GM12878 (cell line): Measurements from ENCODE around the gene SVOP. TPM values are rescaled to one million over a fixed set of nuclear protein-coding genes. Genes with fewer than 3 reads are reported as not detected.

Experiments
- ATAC-seq: fragments of 200-7000 bp; cut with Tn5 transposase; 3 replicates; pipeline ENCODE4 v1.9.1; 2020; ENCODE audit warnings: mild to moderate bottlenecking, moderate library complexity
- BruUV-seq: library from RNA; stranded (reverse); fragments of 400-500 nt; replicated peaks from 2 replicates; lab custom pipeline; 2021; lab: Mats Ljungman, UMichigan
- CTCF ChIA-PET: fragments of 300-600 bp; sonication (Branson Sonifier 250); formaldehyde crosslinking; extraction: SDS; loops from one replicate; lab custom pipeline; 2021; ENCODE audit warnings: inconsistent platforms; lab: Yijun Ruan, JAX
- POLR2A ChIA-PET: fragments of 350-600 bp; formaldehyde crosslinking; extraction: SDS; loops from one replicate; lab custom pipeline; 2021; ENCODE audit warnings: inconsistent platforms; lab: Charles Lee
- RAD21 ChIA-PET: fragments of 300-600 bp; sonication (Branson Sonifier 250); formaldehyde crosslinking; loops from one replicate; lab custom pipeline; 2023; ENCODE audit warnings: antibody characterized with exemption; ENCODE audit not compliant: unreplicated experiment; lab: Charles Lee
- SMC1A ChIA-PET: fragments of 300-600 bp; sonication (Branson Sonifier 250); formaldehyde crosslinking; loops from one replicate; lab custom pipeline; 2023; ENCODE audit not compliant: unreplicated experiment, uncharacterized antibody; lab: Charles Lee
- DNase-seq: peaks from one replicate; pipeline ENCODE4 v3.0.0-alpha.2; 2011; ENCODE audit warnings: low read depth, low spot score
- FAIRE-seq: peaks from 3 replicates; lab custom pipeline; 2011; peaks lifted over from hg19 to GRCh38; lab: Jason Lieb, UNC
- H2AFZ ChIP-seq: 2 replicates; pipeline ENCODE4 v1.6.0; 2011; ENCODE audit warnings: low read depth, low read length, control low read depth; ENCODE audit not compliant: control insufficient read depth
- H3K27ac ChIP-seq: 2 replicates; pipeline ENCODE4 v1.5.1; 2011; ENCODE audit warnings: control low read depth; ENCODE audit not compliant: control insufficient read depth, insufficient read depth
- H3K27me3 ChIP-seq, 2 experiments: replicated peaks in 1 of 2; 2 replicates each; pipeline versions ENCODE4 v1.6.0 to v1.6.1; 2011; ENCODE audit warnings: low read length in 1 of 2; ENCODE audit not compliant: control insufficient read depth in 2 of 2, insufficient read depth in 2 of 2
- H3K36me3 ChIP-seq, 2 experiments: 2 replicates each; pipeline ENCODE4 v1.5.1; 2011; ENCODE audit warnings: low read length in 1 of 2; ENCODE audit not compliant: control insufficient read depth in 2 of 2, insufficient read depth in 2 of 2
- H3K4me1 ChIP-seq: 2 replicates; pipeline ENCODE4 v1.6.1; 2011; ENCODE audit warnings: mild to moderate bottlenecking, low read length, moderate library complexity, mixed read lengths; ENCODE audit not compliant: control insufficient read depth, insufficient read depth
- H3K4me2 ChIP-seq: 2 replicates; pipeline ENCODE4 v1.6.0; 2011; ENCODE audit warnings: control low read depth; ENCODE audit not compliant: control insufficient read depth, insufficient read depth
- H3K4me3 ChIP-seq: fragments of 200-600 bp; sonication (generic); 2 replicates; pipeline ENCODE4 v1.5.1; 2016
- H3K79me2 ChIP-seq: 2 replicates; pipeline ENCODE4 v1.6.0; 2011; ENCODE audit warnings: low read length; ENCODE audit not compliant: control insufficient read depth, insufficient read depth
- H3K9ac ChIP-seq: 2 replicates; pipeline ENCODE4 v1.8.0; 2011; ENCODE audit warnings: low read length, control low read depth, mixed read lengths; ENCODE audit not compliant: control insufficient read depth, insufficient read depth
- H3K9me3 ChIP-seq: replicated peaks from 3 replicates; pipeline ENCODE4 v1.5.1; 2011; ENCODE audit warnings: mild to moderate bottlenecking, low read length; ENCODE audit not compliant: control insufficient read depth, insufficient read depth
- H4K20me1 ChIP-seq: 2 replicates; pipeline ENCODE4 v1.6.0; 2011; ENCODE audit not compliant: control insufficient read depth, insufficient read depth
- ASH2L ChIP-seq: fragments of 300-600, 200-600 bp; sonication (generic); IDR thresholded peaks from 2 replicates; pipeline ENCODE4 v1.6.1; 2017; ENCODE audit warnings: low read depth, mild to moderate bottlenecking, borderline replicate concordance
- BHLHE40 ChIP-seq, 2 experiments: fragments of 450-650 bp in 1 of 2; IDR thresholded peaks; 2 replicates each; pipeline ENCODE4 v1.6.1; 2011 to 2017; ENCODE audit warnings: low read depth in 2 of 2, borderline replicate concordance in 1 of 2, improper control_type of control experiment in 1 of 2, low read length in 1 of 2, mild to moderate bottlenecking in 1 of 2
- CBX5 ChIP-seq: sonication (generic); IDR thresholded peaks from 2 replicates; pipeline ENCODE4 v1.6.1; 2016; ENCODE audit warnings: low read depth, moderate library complexity, mild to moderate bottlenecking, inconsistent platforms
- NBN ChIP-seq: fragments of 450-650 bp; IDR thresholded peaks from 2 replicates; pipeline ENCODE4 v1.6.1; 2016
- NFXL1 ChIP-seq: fragments of 450-650 bp; IDR thresholded peaks from 2 replicates; pipeline ENCODE4 v1.6.1; 2017; ENCODE audit warnings: antibody characterized with exemption, mild to moderate bottlenecking, borderline replicate concordance
- NR2C1 ChIP-seq: fragments of 450-650 bp; IDR thresholded peaks from 2 replicates; pipeline ENCODE4 v1.6.1; 2017; ENCODE audit warnings: antibody characterized with exemption, mild to moderate bottlenecking, moderate library complexity
- NR2F1 ChIP-seq: fragments of 450-650 bp; conservative IDR thresholded peaks from 2 replicates; pipeline ENCODE4 v1.6.1; 2017; ENCODE audit warnings: mild to moderate bottlenecking
- POLR2AphosphoS2 ChIP-seq: IDR thresholded peaks from 2 replicates; pipeline ENCODE4 v1.6.1; 2011; ENCODE audit warnings: low read depth, mild to moderate bottlenecking, low read length, improper control_type of control experiment, moderate library complexity
- TAF1 ChIP-seq: IDR thresholded peaks from 2 replicates; pipeline ENCODE4 v1.6.1; 2011; ENCODE audit warnings: mild to moderate bottlenecking, low read depth, low read length, borderline replicate concordance
- YY1 ChIP-seq: IDR thresholded peaks from 2 replicates; pipeline ENCODE4 v1.6.1; 2011; ENCODE audit warnings: low read depth, mild to moderate bottlenecking, low read length
- ZNF592 ChIP-seq: fragments of 450-650 bp; IDR thresholded peaks from 2 replicates; pipeline ENCODE4 v1.6.1; 2017; ENCODE audit warnings: mild to moderate bottlenecking, moderate library complexity
- WGBS: methylation state at CpG from one replicate; pipeline ENCODE4 v1.1.6; 2016; ENCODE audit warnings: low lambda C conversion rate; ENCODE audit not compliant: insufficient replicate concordance, insufficient coverage; ENCODE audit errors: missing lambda C conversion rate; 5-methylcytosine and 5-hydroxymethylcytosine counted together
- in situ Hi-C: fragments of 300-500 bp; cut with MboI; formaldehyde crosslinking; loops from 9 replicates; pipeline ENCODE4 v1.14.3; 2018; ENCODE audit warnings: mixed read lengths
- intact Hi-C: fragments of 100-400 bp; cut with micrococcal nuclease; formaldehyde crosslinking; loops from one replicate; pipeline ENCODE4 v1.14.2; 2022; ENCODE audit not compliant: unreplicated experiment
- polyA plus RNA-seq, 11 experiments: library from polyadenylated mRNA; depleted of rRNA in 4 of 11; unstranded in 6 of 11; stranded (reverse) in 5 of 11; fragments of >200 nt; fragmentation: Nextera tagmentation in 4 of 11; fragmentation: Illumina TruSeq in 1 of 11; extraction: Ambion mirVana in 4 of 11; extraction: Trizol in 1 of 11; gene quantifications; 1 replicate in 1 of 11; 2 replicates in 10 of 11; pipeline versions ENCODE4 v1.2.1 to v1.2.3, GENCODE V29; 2011 to 2016; ENCODE audit warnings: inconsistent platforms in 2 of 11, missing spikeins in 2 of 11, low read depth in 1 of 11
- total RNA-seq, 4 experiments: library from RNA; depleted of rRNA in 3 of 4; stranded (reverse); fragments of >200 nt in 3 of 4; fragmentation: Illumina TruSeq in 1 of 4; extraction: Trizol in 1 of 4; gene quantifications; 2 replicates each; pipeline versions ENCODE4 v1.2.1 to v1.2.3, GENCODE V29; 2013 to 2021
- TF ChIP-seq, protein P1 (sequence below): fragments of 450-650 bp; formaldehyde crosslinking; IDR thresholded peaks from 2 replicates; pipeline ENCODE4 v1.4.0; 2020; ENCODE audit warnings: mild to moderate bottlenecking, moderate library complexity

Gene SVOP
- total and polyA plus RNA-seq, 10 of the 15 experiments (the other 5 are each of a cell fraction or from before 2014, with no cell fraction given): under 0.01 TPM; not detected in 9

GRCh38 chr12:108862588-108862959 lies 158.3 kb downstream of the SVOP start (continued):
- TF ChIP-seq CBX5: no peak
- no peak for TF ChIP-seq TAF1
- no peak for TF ChIP-seq YY1
- TF ChIP-seq POLR2AphosphoS2: no peak
- no peak for TF ChIP-seq ASH2L
- no peak for TF ChIP-seq NR2F1
- no peak for TF ChIP-seq NR2C1
- TF ChIP-seq NFXL1: no peak
- TF ChIP-seq, all 136 proteins: peak for 0

GRCh38 chr12:108861878-108862587 lies 158.8 kb downstream of the SVOP start:
- POLR2A ChIA-PET: interaction anchor here (0.6 to 5.6 kb wide), 9 partner anchors 9 to 269 kb away, joined by 3 to 30 read pairs (median 6); no protein-coding TSS in a partner anchor
- Histone ChIP-seq H3K4me2 (no peak overlapping the region), H3K36me3 (no peaks in the 10 kb centered on the region), H3K27me3 (no peaks in the 10 kb centered on the region), H3K27ac (no peak overlapping the region), H3K9me3 (no peaks in the 10 kb centered on the region), H3K79me2 (peaks cover 7% of the 10 kb centered on the region), H3K4me3 (no peak overlapping the region), H3K4me1 (peaks cover 31% of the 10 kb centered on the region), H2AFZ (no peak overlapping the region), H4K20me1 (no peaks in the 10 kb centered on the region), H3K9ac (no peak overlapping the region)
- BruUV-seq: no TSS peak
- DNase-seq (no peak), FAIRE-seq (no peak), ATAC-seq (peak; percentile 64)
- intact Hi-C loops: no loop called here
- WGBS: 56% methylated on average over 5 of the region's 6 CpGs
- in situ Hi-C loops: no loop called here
- SMC1A ChIA-PET: interaction anchor here (0.6 to 2.5 kb wide), 14 partner anchors 9 to 543 kb away, joined by 3 to 11 read pairs (median 4); no protein-coding TSS in a partner anchor
- CTCF ChIA-PET: interaction anchor here (0.7 to 1.6 kb wide), 9 partner anchors 10 to 229 kb away, joined by 3 to 6 read pairs (median 3); no protein-coding TSS in a partner anchor
- RAD21 ChIA-PET: interaction anchor here (0.6 to 4.7 kb wide), 11 partner anchors 12 to 402 kb away, joined by 3 to 18 read pairs (median 4); no protein-coding TSS in a partner anchor
- TF ChIP-seq, protein P1, sequence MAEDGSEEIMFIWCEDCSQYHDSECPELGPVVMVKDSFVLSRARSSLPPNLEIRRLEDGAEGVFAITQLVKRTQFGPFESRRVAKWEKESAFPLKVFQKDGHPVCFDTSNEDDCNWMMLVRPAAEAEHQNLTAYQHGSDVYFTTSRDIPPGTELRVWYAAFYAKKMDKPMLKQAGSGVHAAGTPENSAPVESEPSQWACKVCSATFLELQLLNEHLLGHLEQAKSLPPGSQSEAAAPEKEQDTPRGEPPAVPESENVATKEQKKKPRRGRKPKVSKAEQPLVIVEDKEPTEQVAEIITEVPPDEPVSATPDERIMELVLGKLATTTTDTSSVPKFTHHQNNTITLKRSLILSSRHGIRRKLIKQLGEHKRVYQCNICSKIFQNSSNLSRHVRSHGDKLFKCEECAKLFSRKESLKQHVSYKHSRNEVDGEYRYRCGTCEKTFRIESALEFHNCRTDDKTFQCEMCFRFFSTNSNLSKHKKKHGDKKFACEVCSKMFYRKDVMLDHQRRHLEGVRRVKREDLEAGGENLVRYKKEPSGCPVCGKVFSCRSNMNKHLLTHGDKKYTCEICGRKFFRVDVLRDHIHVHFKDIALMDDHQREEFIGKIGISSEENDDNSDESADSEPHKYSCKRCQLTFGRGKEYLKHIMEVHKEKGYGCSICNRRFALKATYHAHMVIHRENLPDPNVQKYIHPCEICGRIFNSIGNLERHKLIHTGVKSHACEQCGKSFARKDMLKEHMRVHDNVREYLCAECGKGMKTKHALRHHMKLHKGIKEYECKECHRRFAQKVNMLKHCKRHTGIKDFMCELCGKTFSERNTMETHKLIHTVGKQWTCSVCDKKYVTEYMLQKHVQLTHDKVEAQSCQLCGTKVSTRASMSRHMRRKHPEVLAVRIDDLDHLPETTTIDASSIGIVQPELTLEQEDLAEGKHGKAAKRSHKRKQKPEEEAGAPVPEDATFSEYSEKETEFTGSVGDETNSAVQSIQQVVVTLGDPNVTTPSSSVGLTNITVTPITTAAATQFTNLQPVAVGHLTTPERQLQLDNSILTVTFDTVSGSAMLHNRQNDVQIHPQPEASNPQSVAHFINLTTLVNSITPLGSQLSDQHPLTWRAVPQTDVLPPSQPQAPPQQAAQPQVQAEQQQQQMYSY (CRISPR knock-in tag): no peak
- peak; percentile 42; the same call in 1 of the 2 replicates for TF ChIP-seq NBN
- TF ChIP-seq BHLHE40 (IDR thresholded peaks at IDR 0.05; ENCODE audit: borderline replicate concordance in 1 of 2, low read depth in 2 of 2, low read length in 1 of 2): peak in 1 of 2 experiments; percentile 25; a peak in 1 of 4 replicates
- no peak for TF ChIP-seq ZNF592
